HG03159 (cell line): Measurements from ENCODE around the gene FGF6.

ENCODE experiments used
- ATAC-seq: cut with Tn5 transposase; IDR thresholded peaks from one replicate; pipeline ENCODE4 v1.9.1; 2021; ENCODE audit warnings: mild to moderate bottlenecking, moderate library complexity; ENCODE audit not compliant: unreplicated experiment

FGF6 gene

GRCh38 chr12:4448371-4448940 lies 2.8 kb upstream of the FGF6 start:
- ATAC-seq: no peak

DNA sequence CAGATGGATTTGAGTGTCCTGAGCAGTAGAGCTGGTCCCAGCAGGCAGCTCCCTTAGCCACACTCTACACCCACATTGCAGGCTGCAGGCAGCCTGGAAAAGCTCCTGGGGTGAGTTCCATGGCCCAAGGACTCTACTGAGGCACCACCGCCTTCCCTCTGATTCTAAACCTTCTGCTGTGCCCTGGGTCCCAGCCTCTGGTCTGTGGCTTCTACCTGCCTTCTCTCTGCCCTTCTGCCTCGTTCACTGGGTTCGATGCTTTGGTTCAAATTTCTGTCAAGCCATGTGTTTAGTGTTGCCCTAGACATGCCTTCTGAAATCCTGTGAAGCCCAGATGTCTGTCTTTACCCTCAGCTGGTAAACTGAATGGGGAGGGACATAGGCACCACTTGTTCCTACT lies 1.5 kb upstream of the FGF6 start:
- no peak for ATAC-seq

GRCh38 chr12:4446335-4446734 lies 720 bp upstream of the FGF6 start:
- ATAC-seq: no peak

- ATAC-seq: no peak
These were observed 1.6 kb downstream of the FGF6 start for GRCh38 chr12:4444031-4444430.

- no peak for ATAC-seq
These were observed 2.0 kb downstream of the FGF6 start for GRCh38 chr12:4443616-4444015.

DNA sequence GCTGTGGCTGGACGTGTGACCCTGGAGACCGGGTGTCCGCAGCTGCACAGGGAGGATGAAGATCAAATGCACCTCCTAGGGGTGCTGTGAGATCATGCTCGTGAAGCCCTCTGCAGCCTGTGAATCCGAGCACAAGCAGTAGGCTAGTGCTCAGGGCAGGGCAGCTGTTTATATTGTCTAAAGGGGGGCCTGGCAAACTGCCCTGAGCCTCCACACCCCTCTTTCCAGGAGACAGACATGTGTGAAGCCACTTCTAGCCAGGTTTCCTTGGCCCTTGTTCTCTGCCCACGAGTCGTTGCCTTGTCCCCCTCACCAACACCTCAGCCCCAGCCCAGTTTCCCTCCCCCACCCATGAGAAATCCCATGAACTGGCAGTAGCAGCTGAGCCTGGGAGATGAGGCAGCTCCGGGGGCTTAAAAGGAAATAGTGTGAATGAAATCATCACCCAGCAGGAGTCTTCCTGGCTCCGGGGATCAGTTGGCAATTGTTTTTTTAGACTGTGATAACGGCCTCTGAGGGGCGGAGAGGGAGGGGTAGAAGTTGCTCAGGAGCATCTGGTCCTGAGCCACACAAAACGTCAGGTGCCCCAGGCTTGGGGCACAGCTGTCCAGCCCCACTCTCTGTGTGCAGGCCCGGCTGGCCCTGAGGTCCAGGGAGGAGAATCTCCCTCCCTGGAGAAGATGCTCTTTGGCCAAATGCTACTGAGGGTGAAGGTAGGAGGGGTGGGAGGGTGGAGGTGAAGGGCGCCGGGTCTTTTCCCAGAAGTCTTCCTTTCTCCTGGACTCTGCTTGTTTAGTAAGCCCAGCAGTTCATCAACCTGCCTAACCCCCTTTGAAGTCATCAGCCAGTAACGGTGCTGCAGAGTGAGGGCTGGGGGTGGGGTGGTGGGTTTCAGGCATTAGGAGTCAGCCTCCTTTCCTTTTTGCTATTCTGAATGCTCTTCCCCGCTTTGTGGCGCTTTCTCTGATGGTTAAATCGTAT lies 4.0 kb downstream of the FGF6 start:
- no peak for ATAC-seq

DNA sequence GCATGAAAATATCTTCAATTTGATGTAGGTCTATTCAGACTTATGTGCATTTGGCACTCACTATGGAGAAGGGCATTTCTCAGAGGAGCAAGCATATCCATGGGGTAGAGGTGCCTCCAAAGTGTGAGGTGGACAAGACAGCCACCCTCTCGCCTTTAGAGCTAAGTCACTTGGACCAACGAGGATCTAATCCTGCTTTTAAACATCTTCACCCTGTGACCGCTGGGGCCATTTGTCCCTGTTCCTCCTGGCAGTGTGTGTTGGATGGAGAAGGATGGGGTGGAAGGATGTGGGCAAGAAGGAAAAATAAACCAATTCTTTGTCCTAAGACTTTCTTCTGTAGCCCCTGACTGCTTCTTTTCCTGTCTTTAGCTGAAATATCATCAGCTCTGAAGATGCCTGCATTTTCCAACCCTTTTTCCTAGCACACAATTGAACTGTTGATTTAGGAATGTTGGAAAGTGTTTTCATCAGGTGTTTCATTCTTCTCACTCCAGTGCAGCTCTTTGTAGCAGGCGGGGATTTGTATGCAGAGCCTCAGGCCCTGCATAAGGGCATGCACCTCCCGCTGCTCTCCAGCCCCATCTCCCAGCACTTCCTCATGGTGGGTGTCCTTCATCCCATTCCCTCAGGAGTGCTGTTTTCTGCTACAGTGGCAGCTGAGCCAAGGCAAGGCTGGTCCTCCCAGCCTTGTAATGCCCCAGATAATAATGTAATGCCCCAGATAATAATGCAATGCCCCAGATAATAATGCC lies 5.3 kb downstream of the FGF6 start:
- ATAC-seq: no peak

DNA sequence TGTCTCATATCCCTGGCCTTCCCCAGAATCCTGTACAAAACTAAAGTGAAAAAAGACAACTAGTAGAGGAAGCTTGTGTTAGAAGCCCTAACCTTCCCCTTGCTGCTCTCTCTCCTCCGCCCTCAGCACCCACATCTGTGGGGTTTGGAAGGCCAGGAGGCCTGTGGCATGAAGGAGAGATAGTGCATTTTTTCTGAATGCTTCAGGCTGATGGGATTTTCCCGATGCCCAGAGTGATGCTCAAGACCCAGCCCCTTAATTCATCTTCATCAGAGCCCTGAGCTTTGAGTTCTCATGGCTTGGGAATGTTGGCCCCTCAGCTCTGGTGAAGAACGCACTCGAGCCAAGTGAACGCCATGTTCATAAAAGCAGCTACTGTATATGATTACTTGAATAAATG lies 5.9 kb downstream of the FGF6 start:
- no peak for ATAC-seq

DNA sequence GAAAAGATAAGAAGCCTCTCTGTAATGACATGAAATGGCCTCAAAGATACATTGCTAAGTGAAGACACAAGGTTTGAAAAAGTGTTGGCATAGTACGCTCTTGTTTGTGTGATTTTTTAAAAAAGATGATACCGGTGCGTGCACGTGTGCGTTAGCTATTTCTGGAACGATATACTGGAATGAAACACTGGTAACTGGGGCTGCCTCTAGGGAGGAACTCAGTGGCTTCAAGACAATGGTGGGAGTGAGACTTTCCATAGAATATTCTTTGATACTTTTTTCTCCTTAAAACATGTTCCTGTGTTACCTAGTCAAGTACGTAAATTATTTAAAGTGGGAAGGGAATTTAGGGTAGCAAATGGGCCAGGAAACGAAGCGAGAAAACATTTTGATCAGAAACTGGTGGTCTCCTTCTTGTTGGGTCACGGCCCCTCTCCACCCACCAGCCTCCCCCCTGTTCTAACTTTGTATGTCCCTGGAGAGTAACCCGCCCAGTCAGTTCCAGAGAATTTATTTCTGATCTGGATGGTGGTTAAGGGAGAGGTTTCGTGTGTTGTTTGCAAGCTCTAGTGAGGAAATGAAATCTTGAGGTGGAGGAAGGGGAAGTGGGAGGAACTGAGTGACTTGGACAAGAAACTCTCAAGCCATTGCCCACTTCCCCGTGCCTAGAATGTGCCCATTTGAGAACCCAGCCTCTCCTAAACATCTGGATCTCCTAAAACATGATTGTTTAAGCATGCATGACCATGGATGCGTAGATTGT lies 6.6 kb downstream of the FGF6 start:
- no peak for ATAC-seq

DNA sequence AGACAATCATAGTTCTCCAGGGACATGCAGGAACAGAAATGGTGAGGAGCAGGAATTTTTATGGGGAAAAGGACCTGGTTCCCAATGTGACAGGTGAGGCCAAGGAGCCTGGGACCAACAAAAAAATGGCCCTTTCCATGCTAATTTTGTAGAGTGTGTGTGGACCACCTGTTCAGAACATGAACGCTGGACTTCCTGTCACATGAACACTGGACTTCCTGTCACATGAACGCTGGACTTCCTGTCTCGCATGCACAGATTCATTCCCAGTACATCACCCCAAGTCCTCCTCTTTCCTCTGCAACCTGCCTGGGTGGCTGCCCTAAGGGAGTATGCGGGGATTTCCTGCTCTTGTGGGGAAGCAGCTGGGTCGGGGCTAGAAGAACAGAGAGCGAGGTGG lies 10.1 kb downstream of the FGF6 start:
- ATAC-seq: no peak

- ATAC-seq: no peak
These were observed 10.7 kb downstream of the FGF6 start for GRCh38 chr12:4434706-4435425.

DNA sequence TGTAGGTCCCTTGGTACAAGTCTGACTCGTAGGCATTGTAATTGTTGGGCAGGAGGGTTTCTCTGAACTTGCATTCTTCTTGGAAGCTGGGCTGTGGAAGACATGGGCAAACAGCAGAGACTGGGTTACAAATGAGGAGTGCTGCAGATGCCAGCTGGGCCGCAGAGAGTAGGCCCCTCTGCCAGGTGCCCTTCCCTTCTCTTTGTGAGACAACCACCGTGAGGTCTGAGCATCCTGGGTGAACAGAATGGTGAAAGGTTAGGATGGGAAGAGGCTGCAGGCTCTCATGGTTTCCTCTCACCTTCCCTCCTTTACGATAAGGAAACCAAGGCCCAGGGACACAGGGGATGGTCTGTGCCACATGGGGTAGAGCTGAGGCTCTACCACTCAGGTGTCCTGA lies 11.3 kb downstream of the FGF6 start:
- ATAC-seq: no peak

GRCh38 chr12:4433745-4434058 lies 11.9 kb downstream of the FGF6 start:
- ATAC-seq: no peak

DNA sequence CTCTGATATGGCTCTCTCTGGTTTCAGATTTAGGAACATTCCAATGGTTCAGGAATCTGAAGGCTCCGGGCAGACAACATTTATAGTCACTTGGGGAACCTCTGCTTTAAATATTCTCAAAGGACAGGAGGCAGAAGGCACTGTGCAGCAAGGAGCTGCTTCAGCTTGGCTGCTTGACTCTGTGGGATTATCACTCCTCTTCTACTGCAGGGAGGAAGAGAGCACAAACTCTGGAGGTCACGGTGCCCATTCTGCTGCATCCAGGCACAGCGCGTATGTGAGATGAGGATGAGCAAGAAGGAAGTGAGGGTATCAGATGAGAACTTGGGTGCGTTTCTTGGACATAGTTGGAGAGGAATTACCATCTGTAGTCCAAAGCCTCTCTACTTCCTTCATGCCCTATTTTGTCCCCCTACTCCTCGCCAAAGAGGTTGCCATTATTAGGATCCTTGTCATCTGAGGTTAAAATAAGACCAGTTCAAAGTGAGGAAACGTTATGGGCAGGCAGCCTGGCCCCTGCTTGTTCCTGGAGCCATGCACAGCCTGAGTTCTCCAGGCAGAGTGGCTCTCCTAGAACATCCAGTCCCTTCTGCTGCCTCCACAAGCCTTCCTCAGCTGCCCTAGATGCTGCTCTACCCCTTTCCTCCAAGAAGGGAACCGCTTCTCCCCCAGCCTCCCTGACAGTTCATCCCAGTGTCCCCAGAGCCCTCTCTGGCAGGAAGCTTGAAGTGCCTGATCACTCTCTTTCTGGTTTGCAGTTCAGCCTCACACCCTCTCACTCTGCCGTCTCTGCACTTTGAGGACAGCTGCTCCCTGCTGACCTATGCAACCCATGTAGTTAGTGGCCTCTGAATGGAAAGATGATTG lies 12.5 kb downstream of the FGF6 start:
- ATAC-seq: no peak

- ATAC-seq: no peak
These were observed 13.7 kb downstream of the FGF6 start for GRCh38 chr12:4431866-4432265.

- no peak for ATAC-seq
These were observed 14.2 kb downstream of the FGF6 start for GRCh38 chr12:4431436-4431835.

DNA sequence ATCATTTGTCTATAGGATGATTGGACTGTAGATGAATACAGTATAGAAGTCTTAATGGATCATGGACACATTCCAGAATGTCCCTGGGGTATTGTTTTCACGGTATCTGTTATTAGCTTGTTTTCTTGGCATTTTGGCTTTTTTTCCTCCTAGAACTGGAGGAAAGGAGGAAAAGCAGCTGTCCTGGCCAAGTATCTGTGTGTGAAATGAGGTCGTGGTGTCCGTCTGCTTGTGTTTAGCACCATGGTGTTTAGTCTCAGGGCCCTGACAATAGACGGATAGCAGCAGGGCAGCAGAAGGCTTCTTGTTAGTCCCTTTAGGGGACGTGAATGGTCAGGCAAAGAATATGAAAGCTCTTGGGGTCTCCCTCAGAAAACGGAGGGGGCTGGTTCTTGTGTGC lies 21.2 kb downstream of the FGF6 start:
- ATAC-seq: no peak

GRCh38 chr12:4423528-4424195 lies 22.0 kb downstream of the FGF6 start:
- ATAC-seq: no peak

- ATAC-seq: no peak
These were observed 22.6 kb downstream of the FGF6 start for GRCh38 chr12:4422985-4423384.
